Sciatic nerve (tissue), 2 donors: ENCODE measurements around the gene RAI2. TPM values are rescaled to one million over a fixed set of nuclear protein-coding genes. Genes with fewer than 3 reads are reported as not detected.
A peak's percentile ranks its signal among the peaks of the same experiment; 100 is the strongest.
"Not testable (repeated sequence)": the region's sequence is repeated elsewhere in the genome, so short reads cannot be mapped to it uniquely, and the experiment has no call there.

Experiments used
- ATAC-seq: fragments of 200-7000 bp; cut with Tn5 transposase; one replicate; pipeline ENCODE4 v1.9.1; 2020; ENCODE audit warnings: mild to moderate bottlenecking, moderate library complexity
- DNase-seq: peaks from one replicate; pipeline ENCODE4 v3.0.0-alpha.2; 2020; ENCODE audit warnings: low spot score
- intact Hi-C: fragments of 100-400 bp; cut with DNase I; formaldehyde crosslinking; loops from one replicate; pipeline ENCODE4 v1.14.2; 2022
- total RNA-seq: library from RNA; stranded (reverse); fragmentation: NEBNext Ultra II Directional; extraction: Animal tissue kit (Norgen Biotek cat#: 25700); gene quantifications from one replicate; pipeline ENCODE4 v1.2.1, GENCODE V29; 2021
- donor health status: DM: no; HTN: no; CAD: no.
- donor health status: DM: no; HTN: no; CAD: no.

RAI2 gene
- total RNA-seq, 1 donor from 2014 or later: 25.7 TPM

DNA sequence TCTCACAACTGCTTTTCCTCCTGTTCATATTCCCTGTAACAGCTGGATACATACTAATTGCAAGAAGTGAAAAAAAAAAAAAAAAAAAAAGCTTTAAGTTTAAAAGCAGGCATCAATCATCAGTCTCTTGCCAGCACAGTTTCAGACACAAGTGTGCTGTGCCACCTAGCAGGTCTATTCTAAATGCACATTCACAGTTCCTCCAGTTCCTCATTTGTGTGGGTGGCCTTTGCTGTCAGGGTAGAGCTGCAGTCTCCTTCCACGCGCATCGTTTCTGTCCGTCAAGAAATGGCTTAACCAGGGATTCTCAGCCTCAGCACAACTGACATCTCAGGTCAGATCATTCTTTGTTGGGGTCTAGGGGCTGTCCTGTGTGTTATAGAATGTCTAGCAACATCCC lies 62.2 kb downstream of the RAI2 start:
- DNase-seq (no peak), ATAC-seq (no peak)
- intact Hi-C loops: no loop called here

GRCh38 chrX:17792826-17793225 lies 68.3 kb downstream of the RAI2 start:
- intact Hi-C loops: no loop called here
- no peak for ATAC-seq
- no peak for DNase-seq

DNA sequence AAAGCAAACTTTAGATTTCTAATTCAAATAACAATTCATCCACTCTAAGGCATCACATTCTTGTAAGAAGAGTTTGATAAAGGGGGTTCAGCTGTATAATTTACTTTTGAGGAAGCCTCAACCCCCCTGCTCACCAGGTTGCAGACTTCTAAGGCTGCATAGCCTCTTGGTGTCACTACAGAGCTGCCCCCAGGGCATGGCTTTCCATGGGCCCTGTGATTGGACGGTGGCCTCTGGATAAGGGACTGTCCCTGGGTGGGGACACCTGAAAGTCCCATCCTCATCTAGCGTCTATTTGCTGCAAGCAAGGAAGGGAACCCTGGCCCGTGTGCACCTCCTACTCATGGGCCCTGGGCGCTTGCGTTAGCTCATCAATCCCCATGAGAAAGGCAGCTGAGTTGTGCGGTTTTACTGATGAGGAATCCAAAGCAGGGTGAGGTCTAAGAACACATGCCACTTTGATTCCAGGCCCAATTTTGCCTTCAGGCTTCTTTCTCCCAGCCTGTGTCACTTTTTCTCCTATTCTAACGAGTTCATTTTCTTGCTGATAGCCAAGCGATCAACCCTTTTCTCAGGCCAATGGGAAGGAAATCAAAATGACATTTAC lies 72.0 kb downstream of the RAI2 start:
- DNase-seq: no peak
- intact Hi-C loops: no loop called here
- peak; percentile 82 for ATAC-seq

GRCh38 chrX:17788439-17788838 lies 72.7 kb downstream of the RAI2 start:
- intact Hi-C loops: no loop called here
- no peak for DNase-seq
- ATAC-seq: peak; percentile 88

DNA sequence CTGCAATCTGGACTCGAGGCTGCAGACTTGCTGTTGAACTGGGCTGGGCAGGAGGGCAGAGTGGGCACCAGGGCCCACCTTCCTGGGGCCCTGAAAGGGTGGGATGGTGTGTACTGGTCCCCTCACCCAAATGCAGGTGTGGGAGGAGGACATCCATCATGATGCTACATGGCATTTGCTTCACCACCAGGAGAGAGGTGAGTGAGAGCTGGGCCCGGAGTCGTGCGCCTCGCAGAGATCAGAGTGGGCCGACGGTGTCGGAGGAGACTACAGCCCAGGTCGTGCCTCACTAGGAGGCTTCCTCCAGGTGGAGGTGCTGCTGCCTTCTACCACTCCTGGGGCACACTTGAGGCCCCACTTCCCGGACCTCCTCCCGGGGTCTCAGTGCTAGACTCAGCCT lies 73.5 kb downstream of the RAI2 start:
- intact Hi-C loops: no loop called here
- peak; percentile 43 for ATAC-seq
- DNase-seq: no peak

DNA sequence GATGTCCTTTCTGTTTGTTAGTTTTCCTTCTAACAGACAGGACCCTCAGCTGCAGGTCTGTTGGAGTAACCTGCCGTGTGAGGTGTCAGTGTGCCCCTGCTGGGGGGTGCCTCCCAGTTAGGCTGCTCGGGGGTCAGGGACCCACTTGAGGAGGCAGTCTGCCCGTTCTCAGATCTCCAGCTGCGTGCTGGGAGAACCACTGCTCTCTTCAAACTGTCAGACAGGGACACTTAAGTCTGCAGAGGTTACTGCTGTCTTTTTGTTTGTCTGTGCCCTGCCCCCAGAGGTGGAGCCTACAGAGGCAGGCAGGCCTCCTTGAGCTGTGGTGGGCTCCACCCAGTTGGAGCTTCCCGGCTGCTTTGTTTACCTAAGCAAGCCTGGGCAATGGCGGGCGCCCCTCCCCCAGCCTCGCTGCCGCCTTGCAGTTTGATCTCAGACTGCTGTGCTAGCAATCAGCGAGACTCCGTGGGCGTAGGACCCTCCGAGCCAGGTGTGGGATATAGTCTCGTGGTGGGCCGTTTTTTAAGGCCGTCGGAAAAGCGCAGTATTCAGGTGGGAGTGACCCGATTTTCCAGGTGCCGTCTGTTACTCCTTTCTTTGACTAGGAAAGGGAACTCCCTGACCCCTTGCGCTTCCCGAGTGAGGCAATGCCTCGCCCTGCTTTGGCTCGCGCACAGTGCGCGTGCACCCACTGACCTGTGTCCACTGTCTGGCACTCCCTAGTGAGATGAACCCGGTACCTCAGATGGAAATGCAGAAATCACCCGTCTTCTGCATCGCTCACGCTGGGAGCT lies 74.3 kb downstream of the RAI2 start:
- DNase-seq, intact Hi-C loops, ATAC-seq: not testable (repeated sequence)

DNA sequence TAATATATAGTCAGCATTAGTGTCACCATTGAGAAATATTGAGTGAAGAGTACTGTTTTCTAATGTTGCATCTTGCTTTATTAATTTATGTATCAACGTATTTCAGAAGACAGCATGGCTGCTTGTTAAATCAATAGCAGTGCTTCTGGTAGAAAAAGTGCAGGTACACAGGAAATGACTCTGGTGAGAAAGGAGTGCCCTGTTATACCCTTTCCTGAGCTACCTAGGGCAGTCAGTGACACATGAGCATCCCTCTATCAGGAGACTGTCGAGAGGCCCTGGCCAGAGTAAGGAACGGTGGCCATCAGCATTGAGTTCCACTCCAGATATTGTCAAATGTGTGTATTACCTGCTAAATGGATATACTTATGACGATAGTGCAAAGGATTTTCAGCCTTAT lies 81.7 kb downstream of the RAI2 start:
- DNase-seq (no peak), ATAC-seq (no peak)
- intact Hi-C loops: no loop called here

DNA sequence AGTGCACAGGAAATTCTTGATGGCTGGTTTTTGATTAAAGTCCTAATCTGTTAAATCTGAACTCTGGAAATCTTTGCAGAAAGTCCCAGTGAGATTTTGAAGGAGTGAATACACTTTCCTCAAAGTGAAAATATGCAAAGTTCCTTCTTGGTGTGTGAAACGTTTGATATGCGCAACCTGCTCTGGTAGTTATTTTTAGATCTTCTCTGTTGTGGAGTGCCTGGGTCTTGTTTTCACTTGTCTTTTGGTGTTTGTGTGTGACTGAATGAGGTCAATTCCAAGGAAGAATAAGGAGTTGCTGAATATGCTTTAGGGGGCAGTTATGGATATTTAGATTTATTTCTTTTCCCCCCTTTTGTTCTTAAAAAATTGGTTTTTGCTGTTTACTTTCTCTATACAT lies 82.1 kb downstream of the RAI2 start:
- intact Hi-C loops: no loop called here
- DNase-seq (no peak), ATAC-seq (no peak)

DNA sequence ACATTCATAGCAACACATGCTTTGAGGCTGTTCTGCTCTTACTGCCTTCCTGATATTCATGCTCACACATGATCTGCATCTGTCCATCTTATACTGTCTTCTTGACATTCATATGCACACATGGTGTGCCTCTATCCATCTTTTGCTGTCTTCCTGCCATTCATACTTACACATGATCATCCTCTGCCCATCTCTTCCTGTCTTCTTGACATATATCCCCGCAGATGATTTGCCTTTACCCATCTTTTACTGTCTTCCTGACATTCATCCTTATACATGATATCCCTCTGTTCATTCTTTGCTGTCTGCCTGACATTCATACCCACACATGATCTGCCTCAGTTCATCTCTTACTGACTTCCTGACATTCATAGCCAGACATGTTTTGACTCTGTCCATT lies 87.0 kb downstream of the RAI2 start:
- no peak for DNase-seq
- intact Hi-C loops: no loop called here
- ATAC-seq: no peak

- intact Hi-C loops: no loop called here
- ATAC-seq: no peak
- no peak for DNase-seq
Measured at GRCh38 chrX:17773221-17773876, 87.7 kb downstream of the RAI2 start.

DNA sequence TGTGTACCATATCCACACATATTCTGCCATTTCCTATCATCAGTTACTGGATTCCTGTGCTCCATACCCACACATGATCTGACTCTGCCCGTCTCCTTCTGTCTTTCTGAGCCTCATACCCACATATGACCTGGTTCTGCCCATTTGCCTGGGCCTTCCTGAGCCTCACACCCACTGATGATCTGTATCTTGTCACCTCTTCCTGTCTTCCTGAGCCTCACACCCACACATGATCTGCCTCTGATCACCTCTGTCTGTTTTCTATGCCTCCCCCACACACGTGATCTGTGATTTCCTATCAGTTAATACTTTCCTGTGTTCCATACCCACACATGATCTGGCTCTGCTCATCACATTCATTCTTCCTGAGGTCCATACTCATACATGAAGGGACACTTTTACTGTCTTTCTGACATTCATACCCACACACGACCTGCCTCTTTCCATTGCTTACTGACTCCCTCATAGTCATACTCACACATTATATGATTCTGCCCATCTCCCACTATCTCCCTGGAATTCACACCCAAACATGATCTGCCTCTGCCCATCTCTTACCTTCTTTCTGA lies 91.3 kb downstream of the RAI2 start:
- intact Hi-C loops: no loop called here

DNA sequence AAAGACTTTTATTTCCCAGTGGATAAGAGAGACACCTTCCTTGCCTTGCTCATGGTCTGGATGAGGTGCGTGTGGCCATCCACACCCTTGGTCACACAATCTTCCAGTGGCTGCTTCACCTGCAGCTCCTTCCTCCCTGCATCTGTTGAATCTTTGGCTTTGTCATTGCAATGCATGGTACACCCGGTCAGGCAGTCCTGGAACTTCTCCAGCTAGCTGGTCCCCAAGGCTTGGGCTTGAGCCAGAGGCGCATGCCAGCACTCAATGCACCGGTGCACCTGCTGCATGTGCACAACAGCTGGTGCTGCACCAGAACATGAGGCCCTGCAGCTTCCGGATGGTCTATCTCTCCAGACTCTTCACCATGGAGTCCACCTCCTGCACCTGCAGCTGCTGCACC lies 92.1 kb downstream of the RAI2 start:
- intact Hi-C loops: no loop called here
- ATAC-seq (no peak), DNase-seq (no peak)

More for the DNA sequence above, 91.3 kb downstream of the RAI2 start:
- DNase-seq (no peak), ATAC-seq (no peak)

GRCh38 chrX:17767734-17768133 lies 93.4 kb downstream of the RAI2 start:
- intact Hi-C loops: no loop called here
- DNase-seq: no peak
- no peak for ATAC-seq

GRCh38 chrX:17759990-17760389 lies 101.1 kb downstream of the RAI2 start:
- ATAC-seq: peak; percentile 51
- intact Hi-C loops: no loop called here

GRCh38 chrX:17758382-17758781 lies 102.7 kb downstream of the RAI2 start:
- DNase-seq (no peak), ATAC-seq (no peak)
- intact Hi-C loops: no loop called here

More at GRCh38 chrX:17759990-17760389, 101.1 kb downstream of the RAI2 start:
- DNase-seq: no peak

DNA sequence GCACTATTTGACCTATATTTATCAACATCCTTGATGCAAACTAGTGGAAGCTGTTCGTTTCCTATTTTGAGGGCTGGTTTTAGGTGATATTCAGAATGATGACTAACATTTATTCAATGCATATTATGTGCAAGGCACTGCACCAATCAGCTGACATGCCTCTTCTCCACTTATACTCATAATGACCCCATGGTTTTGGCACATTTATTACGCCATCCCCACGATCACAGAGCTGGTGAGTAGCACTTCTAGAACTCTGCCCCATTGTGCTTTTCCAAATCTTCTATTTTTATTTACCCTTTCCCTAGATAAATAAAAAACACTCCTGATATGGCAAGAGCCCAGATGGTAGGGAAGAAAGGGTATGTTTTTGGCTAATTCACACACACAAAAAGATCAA lies 110.7 kb downstream of the RAI2 start:
- DNase-seq: no peak
- ATAC-seq: no peak
- intact Hi-C loops: no loop called here
